NB4 (cell line): ENCODE data around the gene LRRC55.

ENCODE experiments used
- DNase-seq: peaks from one replicate; pipeline ENCODE4 v3.0.0; 2010; ENCODE audit warnings: low read depth
- H3K4me3 ChIP-seq: one replicate; pipeline ENCODE4 v1.5.1; 2011; ENCODE audit warnings: mild to moderate bottlenecking, low read depth, low read length, moderate library complexity
- CTCF ChIP-seq: IDR thresholded peaks from one replicate; pipeline ENCODE4 v1.5.1; 2012; ENCODE audit warnings: low read depth, low read length
- MAX ChIP-seq: IDR thresholded peaks from 2 replicates; pipeline ENCODE4 v1.6.1; 2011; ENCODE audit warnings: low read depth, low read length
- MYC ChIP-seq: IDR thresholded peaks from 2 replicates; pipeline ENCODE4 v1.6.1; 2011; ENCODE audit warnings: low read depth, low read length
- POLR2A ChIP-seq: IDR thresholded peaks from 2 replicates; pipeline ENCODE4 v1.6.1; 2011; ENCODE audit warnings: mild to moderate bottlenecking; ENCODE audit not compliant: insufficient read length; ENCODE audit errors: extremely low read depth

LRRC55 gene

GRCh38 chr11:57224128-57224527 is 42.4 kb downstream of the LRRC55 start:
- no peak for TF ChIP-seq CTCF
- no peak for TF ChIP-seq MYC
- TF ChIP-seq POLR2A, result no peak
- TF ChIP-seq MAX, result no peak
- DNase-seq, result no peak
- H3K4me3 ChIP-seq, result no peak overlapping the region

GRCh38 chr11:57224537-57224936 is 42.8 kb downstream of the LRRC55 start:
- DNase-seq, result no peak
- H3K4me3 ChIP-seq, result no peak overlapping the region
- no peak for TF ChIP-seq CTCF
- TF ChIP-seq MYC, result no peak
- no peak for TF ChIP-seq POLR2A
- no peak for TF ChIP-seq MAX

- TF ChIP-seq CTCF, result no peak
- TF ChIP-seq MAX, result no peak
- no peak for TF ChIP-seq POLR2A
- no peak for TF ChIP-seq MYC
- H3K4me3 ChIP-seq, result no peak overlapping the region
- DNase-seq, result no peak
Measured at GRCh38 chr11:57228600-57228999, 46.8 kb downstream of the LRRC55 start.

GRCh38 chr11:57230316-57230715 is 48.6 kb downstream of the LRRC55 start:
- TF ChIP-seq MAX, result no peak
- no peak for TF ChIP-seq POLR2A
- no peak for TF ChIP-seq CTCF
- TF ChIP-seq MYC, result no peak
- no peak overlapping the region for H3K4me3 ChIP-seq
- no peak for DNase-seq

GRCh38 chr11:57230791-57231538 is 49.2 kb downstream of the LRRC55 start:
- DNase-seq, result no peak
- no peak for TF ChIP-seq CTCF
- no peak for TF ChIP-seq MYC
- no peak overlapping the region for H3K4me3 ChIP-seq

GRCh38 chr11:57231539-57232253 is 49.9 kb downstream of the LRRC55 start:
- TF ChIP-seq CTCF (no peak), MAX (no peak)
- no peak for DNase-seq
- no peak overlapping the region for H3K4me3 ChIP-seq
